ENCODE data around the gene LTBP1.
A peak's percentile ranks its signal among the peaks of the same experiment; 100 is the strongest.

The LTBP1 gene

DNA sequence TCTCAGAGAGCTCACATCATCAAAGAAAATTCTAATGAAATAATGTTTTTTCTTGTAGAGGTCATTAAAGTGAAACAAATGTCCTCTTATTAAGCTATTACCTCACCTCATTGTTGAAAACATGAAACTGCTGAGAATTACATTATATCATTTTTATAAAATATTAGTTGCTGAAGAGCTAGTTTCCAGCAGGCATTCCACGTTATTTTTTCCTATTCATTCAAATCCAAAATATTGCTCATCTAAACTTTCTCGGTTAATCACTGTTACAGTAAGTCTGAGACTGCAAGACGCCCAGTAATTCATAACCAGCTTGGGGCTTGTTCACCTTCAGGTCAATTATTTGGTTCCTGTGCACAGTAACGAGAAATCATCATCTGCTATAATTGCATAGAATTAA, 391.2 kb downstream of the LTBP1 start:
- DNase-seq, result no peak
- Histone ChIP-seq H3K27ac (peak overlapping the region in 1 of 2 donors; percentile 68), H3K4me1 (peaks cover 0 to 47% (median 3%) of the 10 kb centered on the region in 4 donors), H3K4me3 (no peak overlapping the region), H3K36me3 (peaks cover 0 to 12% (median 4%) of the 10 kb centered on the region in 3 donors), H3K9me3 (no peaks in the 10 kb centered on the region), H3K27me3 (no peaks in the 10 kb centered on the region)
- intact Hi-C loops (cut with DNase I; ENCODE audit: low total_unique reads), result no loop called here
- TF ChIP-seq, protein P1, sequence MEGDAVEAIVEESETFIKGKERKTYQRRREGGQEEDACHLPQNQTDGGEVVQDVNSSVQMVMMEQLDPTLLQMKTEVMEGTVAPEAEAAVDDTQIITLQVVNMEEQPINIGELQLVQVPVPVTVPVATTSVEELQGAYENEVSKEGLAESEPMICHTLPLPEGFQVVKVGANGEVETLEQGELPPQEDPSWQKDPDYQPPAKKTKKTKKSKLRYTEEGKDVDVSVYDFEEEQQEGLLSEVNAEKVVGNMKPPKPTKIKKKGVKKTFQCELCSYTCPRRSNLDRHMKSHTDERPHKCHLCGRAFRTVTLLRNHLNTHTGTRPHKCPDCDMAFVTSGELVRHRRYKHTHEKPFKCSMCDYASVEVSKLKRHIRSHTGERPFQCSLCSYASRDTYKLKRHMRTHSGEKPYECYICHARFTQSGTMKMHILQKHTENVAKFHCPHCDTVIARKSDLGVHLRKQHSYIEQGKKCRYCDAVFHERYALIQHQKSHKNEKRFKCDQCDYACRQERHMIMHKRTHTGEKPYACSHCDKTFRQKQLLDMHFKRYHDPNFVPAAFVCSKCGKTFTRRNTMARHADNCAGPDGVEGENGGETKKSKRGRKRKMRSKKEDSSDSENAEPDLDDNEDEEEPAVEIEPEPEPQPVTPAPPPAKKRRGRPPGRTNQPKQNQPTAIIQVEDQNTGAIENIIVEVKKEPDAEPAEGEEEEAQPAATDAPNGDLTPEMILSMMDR (IDR thresholded peaks at IDR 0.05), result no peak

DNA sequence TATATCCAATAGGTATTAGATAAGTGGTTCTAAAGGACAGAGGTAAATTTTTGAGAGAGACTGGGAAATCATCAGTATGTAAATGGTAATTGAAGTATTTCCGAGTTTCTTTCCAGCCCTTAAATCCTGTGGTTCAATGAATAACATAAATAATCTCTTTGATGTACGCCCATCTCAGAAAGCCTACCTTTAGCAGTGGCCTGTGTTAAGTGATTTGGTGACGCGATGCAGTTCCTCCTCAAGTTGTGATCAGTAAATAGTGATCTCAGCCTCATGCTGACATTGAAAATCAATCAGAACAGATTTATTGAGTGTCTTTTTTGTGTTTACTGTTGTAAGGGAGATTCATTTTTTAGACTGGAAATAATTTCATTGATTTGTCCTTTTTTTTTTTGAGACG, 392.5 kb downstream of the LTBP1 start:
- intact Hi-C loops (cut with DNase I; ENCODE audit: low total_unique reads), result no loop called here
- peak overlapping the region; percentile 43 to 68 for H3K27ac ChIP-seq
- TF ChIP-seq, protein P1 (IDR thresholded peaks at IDR 0.05), result no peak
- peaks cover 0 to 22% (median 17%) of the 10 kb centered on the region in 3 donors for H3K36me3 ChIP-seq
- H3K27me3 ChIP-seq, result no peaks in the 10 kb centered on the region
- DNase-seq, result no peak
- no peaks in the 10 kb centered on the region for H3K9me3 ChIP-seq
- no peak overlapping the region for H3K4me3 ChIP-seq
- peaks cover 0 to 47% (median 3%) of the 10 kb centered on the region in 4 donors for H3K4me1 ChIP-seq

DNA sequence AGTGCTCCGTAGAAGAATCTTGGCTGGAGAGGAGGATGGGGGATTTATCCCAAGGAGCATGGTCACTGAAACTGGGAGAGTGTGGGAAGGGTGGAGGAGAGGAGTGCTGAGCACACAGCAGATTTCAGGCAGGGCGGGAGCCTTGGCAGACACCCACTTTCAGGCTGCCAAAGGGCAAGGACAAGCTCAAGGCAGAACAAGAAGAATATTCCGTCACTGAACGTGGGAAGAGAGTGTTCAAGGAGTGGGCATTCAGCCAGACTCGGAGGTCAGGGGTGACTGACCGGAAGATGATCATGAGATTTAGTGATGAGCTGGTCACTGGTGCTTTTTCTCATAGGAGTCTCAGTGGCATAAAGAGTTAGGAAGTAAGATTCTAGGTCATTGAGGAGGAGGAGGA, 393.5 kb downstream of the LTBP1 start:
- Histone ChIP-seq H3K4me3 (no peak overlapping the region), H3K4me1 (peaks cover 0 to 38% (median 3%) of the 10 kb centered on the region in 4 donors), H3K27me3 (no peaks in the 10 kb centered on the region), H3K36me3 (peaks cover 0 to 27% (median 25%) of the 10 kb centered on the region in 3 donors), H3K27ac (peak overlapping the region; percentile 43 to 68), H3K9me3 (no peaks in the 10 kb centered on the region)
- intact Hi-C loops (cut with DNase I; ENCODE audit: low total_unique reads), result no loop called here
- TF ChIP-seq, protein P1 (IDR thresholded peaks at IDR 0.05), result no peak
- peak; percentile 87 to 95 for DNase-seq

DNA sequence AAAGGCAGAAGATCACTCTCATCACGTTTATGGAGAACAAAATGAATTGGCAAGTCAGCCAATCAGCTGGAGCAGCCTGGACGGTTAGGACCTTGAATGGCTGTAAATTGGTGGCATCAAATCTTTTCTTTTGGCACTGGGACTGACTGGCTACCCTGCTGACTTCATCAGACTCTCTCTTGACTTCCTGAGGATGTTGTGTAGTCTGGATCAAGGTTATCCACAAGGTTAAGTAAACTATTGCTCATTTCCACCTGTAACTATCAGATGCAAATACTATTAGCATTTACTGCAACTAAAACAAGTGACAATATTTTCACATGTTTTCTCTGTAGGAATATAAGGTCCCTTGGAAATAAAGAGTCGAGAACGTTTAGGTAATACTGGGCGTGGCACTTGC, 395.4 kb downstream of the LTBP1 start:
- Histone ChIP-seq H3K4me3 (no peak overlapping the region), H3K27me3 (no peaks in the 10 kb centered on the region), H3K36me3 (peaks cover 2 to 37% (median 27%) of the 10 kb centered on the region in 3 donors), H3K4me1 (peaks cover 0 to 28% (median 3%) of the 10 kb centered on the region in 4 donors), H3K27ac (peak overlapping the region; percentile 32 to 68), H3K9me3 (no peaks in the 10 kb centered on the region)
- TF ChIP-seq, protein P1 (IDR thresholded peaks at IDR 0.05), result no peak
- intact Hi-C loops (cut with DNase I; ENCODE audit: low total_unique reads), result no loop called here
- DNase-seq, result no peak

DNA sequence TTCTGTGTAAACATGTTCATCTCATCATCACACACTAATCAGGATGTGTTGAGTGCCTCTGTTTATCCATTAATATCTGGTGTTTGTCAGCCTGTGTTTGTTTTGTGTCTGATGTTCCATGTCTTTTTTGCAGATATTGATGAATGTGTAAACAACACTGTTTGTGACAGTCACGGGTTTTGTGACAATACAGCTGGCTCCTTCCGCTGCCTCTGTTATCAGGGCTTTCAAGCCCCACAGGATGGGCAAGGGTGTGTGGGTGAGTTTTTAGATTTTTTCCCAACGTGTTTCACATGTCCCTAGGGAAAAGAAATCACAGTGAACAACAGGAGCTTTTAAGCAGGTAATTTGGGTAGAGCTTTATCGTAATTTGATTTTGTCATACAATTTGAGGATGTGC, 396.0 kb downstream of the LTBP1 start:
- Histone ChIP-seq H3K27ac (peak overlapping the region; percentile 32 to 68), H3K27me3 (no peaks in the 10 kb centered on the region), H3K9me3 (no peaks in the 10 kb centered on the region), H3K4me1 (peaks cover 0 to 32% (median 3%) of the 10 kb centered on the region in 4 donors), H3K36me3 (peaks cover 4 to 42% (median 32%) of the 10 kb centered on the region in 3 donors), H3K4me3 (no peak overlapping the region)
- TF ChIP-seq, protein P1 (IDR thresholded peaks at IDR 0.05), result no peak
- no peak for DNase-seq
- intact Hi-C loops (cut with DNase I; ENCODE audit: low total_unique reads), result no loop called here
